HCT116 (cell line): ENCODE data around the gene DNAJC25.

Experiments
- CTCF ChIP-seq, 3 experiments: fragments of 200-600 bp in 1 of 3; sonication (generic) in 1 of 3; IDR thresholded peaks in 2 of 3; conservative IDR thresholded peaks in 1 of 3; 2 replicates each; pipeline ENCODE4 v1.5.1; 2012 to 2017; ENCODE audit warnings: low read depth in 2 of 3, low read length in 2 of 3, antibody characterized with exemption in 1 of 3, borderline replicate concordance in 1 of 3, control low read depth in 1 of 3, mild to moderate bottlenecking in 1 of 3, mixed read lengths in 1 of 3, mixed run types in 1 of 3, moderate library complexity in 1 of 3; ENCODE audit not compliant: insufficient read depth in 1 of 3
- EZH2 ChIP-seq: fragments of 200-600 bp; sonication (generic); IDR thresholded peaks from 2 replicates; pipeline ENCODE4 v1.6.1; 2017; ENCODE audit warnings: antibody characterized with exemption, mixed run types
- EZH2phosphoT487 ChIP-seq: fragments of 200-600 bp; IDR thresholded peaks from 2 replicates; pipeline ENCODE4 v1.6.1; 2018; ENCODE audit warnings: antibody characterized with exemption, borderline replicate concordance
- POLR2A ChIP-seq: IDR thresholded peaks from 2 replicates; pipeline ENCODE4 v1.7.0; 2011; ENCODE audit warnings: borderline replicate concordance; ENCODE audit not compliant: insufficient read depth, insufficient read length; ENCODE audit errors: extremely low read depth
- TCF7L2 ChIP-seq: IDR thresholded peaks from 2 replicates; pipeline ENCODE4 v1.7.0; 2011; ENCODE audit warnings: borderline replicate concordance, inconsistent platforms; ENCODE audit not compliant: insufficient read depth, insufficient read length; ENCODE audit errors: extremely low read depth
- TF ChIP-seq, protein P1 (sequence below): IDR thresholded peaks from 2 replicates; pipeline ENCODE4 v1.6.1; 2012

GRCh38 chr9:111658943-111659342, 27.8 kb downstream of the DNAJC25 start:
- no peak for TF ChIP-seq CTCF (IDR thresholded peaks at IDR 0.05 in 2 of 3, conservative IDR thresholded peaks at IDR 0.05 in 1 of 3; ENCODE audit: borderline replicate concordance in 1 of 3, insufficient read depth in 1 of 3, low read depth in 2 of 3, low read length in 2 of 3)
- TF ChIP-seq, protein P1, sequence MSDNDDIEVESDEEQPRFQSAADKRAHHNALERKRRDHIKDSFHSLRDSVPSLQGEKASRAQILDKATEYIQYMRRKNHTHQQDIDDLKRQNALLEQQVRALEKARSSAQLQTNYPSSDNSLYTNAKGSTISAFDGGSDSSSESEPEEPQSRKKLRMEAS, result no peak
- no peak for TF ChIP-seq POLR2A
- no peak for TF ChIP-seq TCF7L2
- no peak for TF ChIP-seq EZH2phosphoT487
- no peak for TF ChIP-seq EZH2
